ENCODE measurements around the gene CDK18.

DNA sequence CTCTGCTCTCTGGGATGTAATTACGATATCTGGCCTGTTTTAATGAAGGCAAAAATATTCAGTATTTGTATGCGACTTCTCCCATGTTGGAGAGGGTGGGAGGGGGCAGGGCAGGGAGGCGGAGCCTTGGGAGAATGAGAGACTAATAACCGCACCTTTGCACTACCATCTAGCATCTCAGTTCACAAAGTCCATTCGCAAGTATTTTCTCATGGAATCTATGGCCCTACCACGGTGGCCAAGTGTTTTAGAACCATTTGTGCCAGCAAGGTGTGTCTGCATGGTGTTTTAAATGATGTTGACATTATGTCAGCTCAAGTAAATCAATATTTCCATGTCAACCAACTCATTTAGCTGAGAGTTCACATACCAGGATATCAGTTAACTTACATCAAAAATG is 34.3 kb upstream of the CDK18 start:
- TF ChIP-seq EP300 (IDR thresholded peaks at IDR 0.05) (no peak), POLR2AphosphoS5 (IDR thresholded peaks at IDR 0.05) (no peak), POLR2A (IDR thresholded peaks at IDR 0.05; ENCODE audit: low read depth) (no peak)
- TF ChIP-seq, protein P1, sequence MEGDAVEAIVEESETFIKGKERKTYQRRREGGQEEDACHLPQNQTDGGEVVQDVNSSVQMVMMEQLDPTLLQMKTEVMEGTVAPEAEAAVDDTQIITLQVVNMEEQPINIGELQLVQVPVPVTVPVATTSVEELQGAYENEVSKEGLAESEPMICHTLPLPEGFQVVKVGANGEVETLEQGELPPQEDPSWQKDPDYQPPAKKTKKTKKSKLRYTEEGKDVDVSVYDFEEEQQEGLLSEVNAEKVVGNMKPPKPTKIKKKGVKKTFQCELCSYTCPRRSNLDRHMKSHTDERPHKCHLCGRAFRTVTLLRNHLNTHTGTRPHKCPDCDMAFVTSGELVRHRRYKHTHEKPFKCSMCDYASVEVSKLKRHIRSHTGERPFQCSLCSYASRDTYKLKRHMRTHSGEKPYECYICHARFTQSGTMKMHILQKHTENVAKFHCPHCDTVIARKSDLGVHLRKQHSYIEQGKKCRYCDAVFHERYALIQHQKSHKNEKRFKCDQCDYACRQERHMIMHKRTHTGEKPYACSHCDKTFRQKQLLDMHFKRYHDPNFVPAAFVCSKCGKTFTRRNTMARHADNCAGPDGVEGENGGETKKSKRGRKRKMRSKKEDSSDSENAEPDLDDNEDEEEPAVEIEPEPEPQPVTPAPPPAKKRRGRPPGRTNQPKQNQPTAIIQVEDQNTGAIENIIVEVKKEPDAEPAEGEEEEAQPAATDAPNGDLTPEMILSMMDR (IDR thresholded peaks at IDR 0.05) = no peak
